Testis (tissue), 3 donors: ENCODE measurements around the gene TMEM178B. TPM values are rescaled to one million over a fixed set of nuclear protein-coding genes. Genes with fewer than 3 reads are reported as not detected.

ENCODE experiments used
- DNase-seq: peaks from one replicate; pipeline ENCODE4 v3.0.0-alpha.2; 2019
- H3K27ac ChIP-seq, 2 donors: fragments of 200-600 bp; sonication (generic); one replicate each; pipeline ENCODE4 v1.5.1; 2019
- H3K27me3 ChIP-seq: fragments of 200-600 bp; sonication (generic); one replicate; pipeline ENCODE4 v1.5.1; 2019
- H3K36me3 ChIP-seq: fragments of 200-600 bp; sonication (generic); one replicate; pipeline ENCODE4 v1.5.1; 2017; ENCODE audit warnings: low read depth; ENCODE audit errors: missing control alignments
- H3K4me1 ChIP-seq: fragments of 200-600 bp; sonication (generic); one replicate; pipeline ENCODE4 v1.5.1; 2019
- H3K4me3 ChIP-seq, 2 donors: fragments of 200-600 bp; sonication (generic); one replicate each; pipeline ENCODE4 v1.5.1; 2017 to 2019
- H3K9me3 ChIP-seq: fragments of 200-600 bp; sonication (generic); one replicate; pipeline ENCODE4 v1.5.1; 2017
- CTCF ChIP-seq, 3 experiments: fragments of 450-650 bp in 2 of 3; fragments of 200-600 bp in 1 of 3; sonication (generic) in 1 of 3; IDR thresholded peaks; one replicate each; pipeline ENCODE4 v1.5.1; 2016 to 2019; ENCODE audit warnings: antibody characterized with exemption in 3 of 3, mild to moderate bottlenecking in 2 of 3, moderate library complexity in 1 of 3
- WGBS, 2 donors: methylation state at CpG; one replicate each; pipeline ENCODE4 v1.1.5; 2018; 5-methylcytosine and 5-hydroxymethylcytosine counted together
- intact Hi-C: fragments of 100-400 bp; cut with DNase I; formaldehyde crosslinking; loops from one replicate; pipeline ENCODE4 v1.15.1; 2023; ENCODE audit warnings: low total_unique reads
- polyA plus RNA-seq: library from polyadenylated mRNA; stranded (reverse); fragments of 350-450 nt; fragmentation: Illumina TruSeq; extraction: RNeasy Lipid Tissue Mini Kit (QIAGEN cat#74804); gene quantifications from one replicate; pipeline ENCODE4 v1.2.3, GENCODE V29; 2014; ENCODE audit warnings: low read depth, low replicate concordance; ENCODE audit not compliant: insufficient read depth
- small RNA-seq, 2 donors: library from RNA; depleted of rRNA; stranded (forward); fragments of <200 nt; gene quantifications; one replicate each; pipeline ENCODE3, GENCODE V24; 2016
- total RNA-seq, 2 donors: library from RNA; depleted of rRNA; stranded (reverse); fragments of >200 nt; gene quantifications; one replicate each; pipeline ENCODE4 v1.2.3, GENCODE V29; 2016

TMEM178B gene
- total and polyA plus RNA-seq, 3 donors from 2014 or later: 1.7 to 7.2 (median 2.0) TPM

GRCh38 chr7:141528399-141528798 lies 454.5 kb downstream of the TMEM178B start:
- no peak overlapping the region for H3K27ac ChIP-seq
- intact Hi-C loops: no loop called here
- H3K4me3 ChIP-seq: no peak overlapping the region
- H3K9me3 ChIP-seq: no peaks in the 10 kb centered on the region
- TF ChIP-seq CTCF (IDR thresholded peaks at IDR 0.05): no peak
- DNase-seq: no peak
- H3K4me1 ChIP-seq: no peaks in the 10 kb centered on the region
- WGBS, 2 donors: 97 to 98% methylated on average over 3 of the region's 3 CpGs
- H3K27me3 ChIP-seq: no peaks in the 10 kb centered on the region
- no peaks in the 10 kb centered on the region for H3K36me3 ChIP-seq

Small RNA genes within 50 kb of the gene (small RNA-seq; reads per million reads assigned to genes)
- 0 reads per million in 2 donors for gene AC006362.1
- gene RNU4-74P: 0 reads per million in 2 donors

Other genes starting within 250 kb of the TMEM178B start
- 100 to 1,000 TPM in 1 of 2 donors, 10 to 100 TPM in 1; 82.6 to 124 TPM for gene BRAF, start 149.1 kb upstream of the TMEM178B start, total RNA-seq
- 63.3 TPM for gene BRAF, start 149.1 kb upstream of the TMEM178B start, polyA plus RNA-seq
- 10 to 100 TPM; 28.8 to 31.9 TPM for gene MRPS33, start 59.1 kb upstream of the TMEM178B start, total RNA-seq
- gene MRPS33, start 59.1 kb upstream of the TMEM178B start, polyA plus RNA-seq: 114 TPM